Measurements from ENCODE around the gene C5AR1. TPM values are rescaled to one million over a fixed set of nuclear protein-coding genes. Genes with fewer than 3 reads are reported as not detected.
A peak's percentile ranks its signal among the peaks of the same experiment; 100 is the strongest.
"Not testable (repeated sequence)": the region's sequence is repeated elsewhere in the genome, so short reads cannot be mapped to it uniquely, and the experiment has no call there.

The C5AR1 gene
- total RNA-seq, 2 experiments from 2014 or later = 4.0 to 4.6 TPM

- POLR2A ChIA-PET = interaction anchor here (0.6 to 2.8 kb wide), 26 partner anchors 9 to 1090 kb away, joined by 3 to 63 read pairs (median 4); partner anchors contain the start of genes CALM3, CCDC9, DHX34 and KPTN
- Mint-ChIP-seq H3K27me3 (no peaks in the 10 kb centered on the region), H3K4me3 (peak within 1 kb of the TSS; percentile 98), H3K4me1 (peaks cover 13% of the 10 kb centered on the region), H3K9me3 (no peaks in the 10 kb centered on the region), H3K36me3 (peaks cover 20% of the 10 kb centered on the region), H3K27ac (peak within 1 kb of the TSS; percentile 98)
- ATAC-seq (ENCODE audit: low read depth) (peak; percentile 69), DNase-seq (peak; percentile 100)
Observed at GRCh38 chr19:47274071-47274890, 35.4 kb upstream of the C5AR1 start, which contains the start of gene INAFM1. Gene INAFM1 (plus strand): TSS chr19:47274885. CDS start chr19:47274920, 35 bp downstream.

GRCh38 chr19:47274891-47275761 is 34.5 kb upstream of the C5AR1 start:
- Mint-ChIP-seq H3K4me3 (peak overlapping the region; percentile 66), H3K27me3 (no peaks in the 10 kb centered on the region), H3K9me3 (no peaks in the 10 kb centered on the region), H3K4me1 (peaks cover 13% of the 10 kb centered on the region), H3K36me3 (peaks cover 22% of the 10 kb centered on the region), H3K27ac (peak overlapping the region; percentile 54)
- DNase-seq (no peak), ATAC-seq (ENCODE audit: low read depth) (peak; percentile 4)
- POLR2A ChIA-PET = interaction anchor here (0.9 to 2.8 kb wide), 11 partner anchors 12 to 227 kb away, joined by 3 to 63 read pairs (median 10); partner anchors contain the start of genes CCDC9, DHX34, TMEM160 and ZC3H4

GRCh38 chr19:47275791-47276461 is 33.7 kb upstream of the C5AR1 start:
- Mint-ChIP-seq H3K27me3 (no peaks in the 10 kb centered on the region), H3K4me1 (peaks cover 13% of the 10 kb centered on the region), H3K9me3 (no peaks in the 10 kb centered on the region), H3K27ac (peak overlapping the region; percentile 54), H3K36me3 (peaks cover 21% of the 10 kb centered on the region), H3K4me3 (peak overlapping the region; percentile 66)
- POLR2A ChIA-PET = interaction anchor here (1.0 to 2.8 kb wide), 5 partner anchors 11 to 162 kb away, joined by 5 to 21 read pairs (median 12); partner anchors contain the start of genes CCDC9 and ZC3H4
- no peak for ATAC-seq (ENCODE audit: low read depth)
- DNase-seq = no peak

GRCh38 chr19:47276513-47276912 is 33.1 kb upstream of the C5AR1 start:
- Mint-ChIP-seq H3K4me1 (peaks cover 13% of the 10 kb centered on the region), H3K36me3 (peaks cover 21% of the 10 kb centered on the region)
- H3K27me3 Mint-ChIP-seq; DNase-seq; ATAC-seq (ENCODE audit: low read depth); H3K9me3 Mint-ChIP-seq; H3K4me3 Mint-ChIP-seq; H3K27ac Mint-ChIP-seq: not testable (repeated sequence)
- POLR2A ChIA-PET = interaction anchor here (1.0 kb wide), 1 partner anchor 20 kb away, joined by 5 read pairs; the partner anchor contains the start of gene CCDC9

GRCh38 chr19:47280183-47280797 is 29.4 kb upstream of the C5AR1 start:
- peaks cover 23% of the 10 kb centered on the region for H3K36me3 Mint-ChIP-seq
- peaks cover 11% of the 10 kb centered on the region for H3K4me1 Mint-ChIP-seq
- H3K9me3 Mint-ChIP-seq = no peaks in the 10 kb centered on the region
- H3K27me3 Mint-ChIP-seq = no peaks in the 10 kb centered on the region
- DNase-seq (peak; percentile 72), ATAC-seq (ENCODE audit: low read depth) (peak; percentile 63)
- H3K4me3 Mint-ChIP-seq = no peak overlapping the region
- POLR2A ChIA-PET = no interaction called here
- no peak overlapping the region for H3K27ac Mint-ChIP-seq

GRCh38 chr19:47283405-47284059 is 26.1 kb upstream of the C5AR1 start:
- no peaks in the 10 kb centered on the region for H3K9me3 Mint-ChIP-seq
- no peak overlapping the region for H3K27ac Mint-ChIP-seq
- DNase-seq (no peak), ATAC-seq (ENCODE audit: low read depth) (no peak)
- POLR2A ChIA-PET = no interaction called here
- H3K4me3 Mint-ChIP-seq = no peak overlapping the region
- H3K36me3 Mint-ChIP-seq = peaks cover 10% of the 10 kb centered on the region
- H3K4me1 Mint-ChIP-seq = peaks cover 4% of the 10 kb centered on the region
- H3K27me3 Mint-ChIP-seq = no peaks in the 10 kb centered on the region

GRCh38 chr19:47284324-47284899 is 25.2 kb upstream of the C5AR1 start:
- Mint-ChIP-seq H3K27me3 (no peaks in the 10 kb centered on the region), H3K4me1 (peaks cover 4% of the 10 kb centered on the region), H3K9me3 (no peaks in the 10 kb centered on the region), H3K27ac (no peak overlapping the region), H3K4me3 (no peak overlapping the region), H3K36me3 (peaks cover 10% of the 10 kb centered on the region)
- POLR2A ChIA-PET = interaction anchor here (1.0 kb wide), 1 partner anchor 10 kb away, joined by 4 read pairs; no protein-coding TSS in a partner anchor
- ATAC-seq (ENCODE audit: low read depth) (peak; percentile 37), DNase-seq (no peak)

- Mint-ChIP-seq H3K27me3 (no peaks in the 10 kb centered on the region), H3K4me1 (peaks cover 13% of the 10 kb centered on the region), H3K9me3 (no peaks in the 10 kb centered on the region), H3K36me3 (peaks cover 2% of the 10 kb centered on the region), H3K4me3 (no peak overlapping the region), H3K27ac (no peak overlapping the region)
- POLR2A ChIA-PET = interaction anchor here (0.7 kb wide), 1 partner anchor 119 kb away, joined by 3 read pairs; no protein-coding TSS in a partner anchor
- DNase-seq (peak; percentile 61), ATAC-seq (ENCODE audit: low read depth) (peak; percentile 89)
Observed at GRCh38 chr19:47296036-47296435, 13.6 kb upstream of the C5AR1 start.

GRCh38 chr19:47300867-47301266 is 8.8 kb upstream of the C5AR1 start:
- H3K27ac Mint-ChIP-seq; H3K36me3 Mint-ChIP-seq; DNase-seq; ATAC-seq (ENCODE audit: low read depth); H3K9me3 Mint-ChIP-seq; H3K4me3 Mint-ChIP-seq; POLR2A ChIA-PET: not testable (repeated sequence)
- peaks cover 19% of the 10 kb centered on the region for H3K4me1 Mint-ChIP-seq
- H3K27me3 Mint-ChIP-seq = peaks cover 19% of the 10 kb centered on the region

GRCh38 chr19:47302249-47302648 is 7.4 kb upstream of the C5AR1 start:
- Mint-ChIP-seq H3K36me3 (no peaks in the 10 kb centered on the region), H3K27ac (no peak overlapping the region), H3K4me3 (no peak overlapping the region), H3K9me3 (no peaks in the 10 kb centered on the region), H3K4me1 (peaks cover 16% of the 10 kb centered on the region), H3K27me3 (peaks cover 30% of the 10 kb centered on the region)
- no peak for DNase-seq
- ATAC-seq (ENCODE audit: low read depth) = no peak
- POLR2A ChIA-PET = no interaction called here

- H3K27me3 Mint-ChIP-seq = peaks cover 30% of the 10 kb centered on the region
- ATAC-seq (ENCODE audit: low read depth) (no peak), DNase-seq (no peak)
- H3K4me3 Mint-ChIP-seq = no peak overlapping the region
- peaks cover 16% of the 10 kb centered on the region for H3K4me1 Mint-ChIP-seq
- POLR2A ChIA-PET = no interaction called here
- H3K9me3 Mint-ChIP-seq = no peaks in the 10 kb centered on the region
- H3K27ac Mint-ChIP-seq = no peak overlapping the region
- H3K36me3 Mint-ChIP-seq = no peaks in the 10 kb centered on the region
Observed at GRCh38 chr19:47303966-47304365, 5.7 kb upstream of the C5AR1 start.

GRCh38 chr19:47305309-47305751 is 4.3 kb upstream of the C5AR1 start:
- Mint-ChIP-seq H3K4me1 (peaks cover 11% of the 10 kb centered on the region), H3K27me3 (peaks cover 36% of the 10 kb centered on the region), H3K27ac (no peak overlapping the region), H3K36me3 (no peaks in the 10 kb centered on the region), H3K9me3 (no peaks in the 10 kb centered on the region), H3K4me3 (no peak overlapping the region)
- ATAC-seq (ENCODE audit: low read depth) (no peak), DNase-seq (peak; percentile 60)
- POLR2A ChIA-PET = no interaction called here
